CD4-positive, alpha-beta memory T cell (primary cell): Measurements from ENCODE around the gene NCOR2. TPM values are rescaled to one million over a fixed set of nuclear protein-coding genes. Genes with fewer than 3 reads are reported as not detected.

ENCODE experiments used
- CTCF ChIA-PET: fragments of 350-600 bp; sonication (Branson Sonifier 250); formaldehyde crosslinking; loops from one replicate; lab custom pipeline; 2021; ENCODE audit warnings: inconsistent platforms; ENCODE audit not compliant: partially characterized antibody; lab: Charles Lee
- POLR2A ChIA-PET: fragments of 350-600 bp; sonication (Branson Sonifier 250); formaldehyde crosslinking; loops from one replicate; lab custom pipeline; 2021; ENCODE audit not compliant: partially characterized antibody; lab: Charles Lee
- DNase-seq, 5 donors: peaks; one replicate each; pipeline versions ENCODE4 v3.0.0 to v3.0.0-alpha.2; 2020 to 2022; ENCODE audit warnings: mixed read lengths in 1 of 5
- H3K27ac ChIP-seq: one replicate; pipeline ENCODE4 v1.7.0; 2013; ENCODE audit warnings: low read depth, low read length
- H3K27me3 ChIP-seq: 2 replicates; pipeline ENCODE4 v1.7.0; 2013; ENCODE audit warnings: mild to moderate bottlenecking, low read length, moderate library complexity; ENCODE audit not compliant: insufficient read depth
- H3K36me3 ChIP-seq: 2 replicates; pipeline ENCODE4 v1.7.0; 2013; ENCODE audit warnings: mild to moderate bottlenecking, low read length, moderate library complexity; ENCODE audit not compliant: insufficient read depth
- H3K4me1 ChIP-seq: 2 replicates; pipeline ENCODE4 v1.7.0; 2013; ENCODE audit warnings: mild to moderate bottlenecking, low read length, moderate library complexity; ENCODE audit not compliant: insufficient read depth
- H3K4me3 ChIP-seq, 2 donors: one replicate each; pipeline ENCODE4 v1.7.0; 2013; ENCODE audit warnings: low read length in 2 of 2, mild to moderate bottlenecking in 1 of 2
- H3K9me3 ChIP-seq, 2 donors: one replicate each; pipeline ENCODE4 v1.7.0; 2013; ENCODE audit warnings: low read length in 2 of 2, control low read depth in 1 of 2; ENCODE audit not compliant: control insufficient read depth in 1 of 2
- H3K27ac Mint-ChIP-seq, 7 donors: one replicate each; pipeline ENCODE4 v1.8.0; 2020 to 2021; ENCODE audit warnings: mixed read lengths in 7 of 7, mild to moderate bottlenecking in 6 of 7, inconsistent platforms in 3 of 7, moderate library complexity in 3 of 7
- H3K27me3 Mint-ChIP-seq, 2 donors: one replicate each; pipeline ENCODE4 v1.8.0; 2020 to 2021; ENCODE audit warnings: mixed read lengths in 2 of 2
- H3K36me3 Mint-ChIP-seq, 2 donors: one replicate each; pipeline ENCODE4 v1.8.0; 2020 to 2021; ENCODE audit warnings: mixed read lengths in 2 of 2, inconsistent platforms in 1 of 2, mild to moderate bottlenecking in 1 of 2
- H3K4me1 Mint-ChIP-seq, 4 donors: one replicate each; pipeline ENCODE4 v1.8.0; 2020 to 2021; ENCODE audit warnings: mixed read lengths in 4 of 4, mild to moderate bottlenecking in 1 of 4
- H3K4me3 Mint-ChIP-seq, 8 donors: one replicate each; pipeline ENCODE4 v1.8.0; 2020 to 2021; ENCODE audit warnings: mixed read lengths in 8 of 8, mild to moderate bottlenecking in 7 of 8, moderate library complexity in 6 of 8, inconsistent platforms in 3 of 8
- H3K9me3 Mint-ChIP-seq, 8 donors: one replicate each; pipeline ENCODE4 v1.8.0; 2020 to 2021; ENCODE audit warnings: mixed read lengths in 8 of 8, mild to moderate bottlenecking in 5 of 8, inconsistent platforms in 3 of 8, moderate library complexity in 1 of 8
- intact Hi-C: fragments of 100-400 bp; cut with micrococcal nuclease; formaldehyde crosslinking; loops from one replicate; pipeline ENCODE4 v1.15.1; 2023
- polyA plus RNA-seq, 2 donors: library from polyadenylated mRNA; unstranded; fragments of 300-500 nt; fragmentation: Illumina TruSeq; gene quantifications; one replicate each; pipeline ENCODE4 v1.2.3, GENCODE V29; 2021
- total RNA-seq, 2 experiments: library from RNA; stranded (reverse); gene quantifications; one replicate each; pipeline ENCODE4 v1.2.3, GENCODE V29; 2021

The NCOR2 gene
- total and polyA plus RNA-seq, 4 experiments from 2014 or later: 0.37 to 105 (median 54.5) TPM

DNA sequence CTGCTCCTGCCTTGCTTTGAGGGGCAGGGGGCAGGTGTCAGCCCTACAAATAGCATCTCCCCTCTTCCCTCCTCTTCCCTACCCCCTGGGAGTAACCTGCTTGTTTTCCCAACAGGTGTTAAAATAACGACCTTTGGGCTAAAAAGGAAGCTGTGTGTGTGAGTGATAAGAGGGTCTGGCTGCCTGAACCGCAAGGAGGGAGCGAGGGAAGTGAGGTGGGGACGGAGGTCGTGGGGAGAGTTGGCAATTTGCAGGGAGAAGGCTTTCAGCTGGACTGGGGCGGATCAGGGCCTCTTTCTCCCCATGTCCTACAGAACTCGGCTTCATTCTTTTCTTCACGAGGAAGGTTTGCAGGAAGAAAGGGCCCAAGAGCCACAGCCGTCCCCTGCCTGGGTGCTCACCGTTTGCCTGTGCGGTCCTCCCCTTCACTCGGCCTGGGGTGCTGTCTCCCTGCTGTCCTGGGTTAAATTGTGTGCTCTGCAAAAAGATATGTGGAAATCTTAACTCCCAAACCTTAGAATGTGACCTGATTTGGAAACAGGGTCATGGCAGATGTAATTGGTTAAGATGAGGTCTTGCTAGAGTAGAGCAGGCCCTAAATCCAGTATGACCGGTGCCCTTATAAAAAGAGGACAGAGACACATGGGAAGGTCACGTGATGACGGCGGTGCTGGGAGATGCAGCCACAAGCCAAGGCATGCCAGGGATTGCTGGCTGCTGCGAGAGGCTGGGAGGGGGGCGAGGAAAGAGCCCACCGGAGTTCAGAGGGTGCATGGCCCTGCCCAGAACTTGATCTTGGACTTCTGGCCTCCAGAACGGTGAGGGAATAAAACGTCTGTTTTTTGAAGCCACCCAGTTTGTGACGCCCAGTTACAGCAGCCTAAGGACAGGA, 38.7 kb upstream of the NCOR2 start:
- Histone ChIP-seq H3K36me3 (no peaks in the 10 kb centered on the region), H3K4me3 (no peak overlapping the region), H3K27ac (no peak overlapping the region), H3K9me3 (no peaks in the 10 kb centered on the region), H3K27me3 (no peaks in the 10 kb centered on the region), H3K4me1 (peaks cover 32% of the 10 kb centered on the region)
- CTCF ChIA-PET: no interaction called here
- peaks cover 21 to 45% (median 28%) of the 10 kb centered on the region in 4 donors for H3K4me1 Mint-ChIP-seq
- no peaks in the 10 kb centered on the region for H3K27me3 Mint-ChIP-seq
- no peaks in the 10 kb centered on the region for H3K36me3 Mint-ChIP-seq
- DNase-seq: no peak
- intact Hi-C loops: loop anchor here (10.0 kb wide), 1 partner anchor 109 kb away; no protein-coding TSS in a partner anchor
- H3K27ac Mint-ChIP-seq: peak overlapping the region in 1 of 7 donors; percentile 15
- H3K4me3 Mint-ChIP-seq: no peak overlapping the region
- POLR2A ChIA-PET: no interaction called here
- H3K9me3 Mint-ChIP-seq: no peaks in the 10 kb centered on the region

DNA sequence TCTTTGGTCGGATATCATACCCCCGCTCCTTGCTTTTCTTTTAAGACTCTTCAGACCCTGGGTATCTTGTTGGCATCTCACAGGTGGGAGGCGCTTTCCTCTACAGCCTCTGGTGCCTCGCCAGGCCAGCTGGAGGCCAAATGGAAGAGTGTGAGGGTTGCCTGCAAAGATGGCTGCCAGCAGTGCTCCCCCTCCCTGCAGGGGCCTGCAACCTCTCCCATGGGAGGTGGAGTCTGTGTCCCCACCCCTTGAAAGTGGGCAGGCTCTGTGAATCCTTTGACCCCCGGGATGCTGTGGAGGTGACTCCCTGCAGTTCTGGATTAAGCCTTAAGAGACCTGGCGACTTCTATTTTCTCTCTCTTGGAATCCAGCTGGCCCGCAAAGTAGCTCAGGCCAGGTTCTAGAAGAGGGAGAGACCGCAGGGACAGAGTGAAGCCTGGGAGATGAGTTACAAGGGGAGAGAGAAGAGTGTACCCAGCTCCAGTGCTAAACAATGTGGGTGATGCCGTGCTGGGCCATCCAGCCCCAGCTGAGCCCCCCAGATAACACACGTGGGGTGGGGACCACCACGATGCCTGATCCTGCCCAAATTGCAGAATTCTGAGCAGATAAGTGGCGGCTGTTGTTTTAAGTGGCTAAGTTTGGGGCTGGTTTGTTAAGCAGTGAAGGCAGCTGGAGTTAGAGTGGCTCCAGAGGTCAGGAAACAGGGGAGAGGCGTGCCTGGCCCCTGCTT, 37.9 kb upstream of the NCOR2 start:
- DNase-seq: no peak
- Histone ChIP-seq H3K27me3 (no peaks in the 10 kb centered on the region), H3K9me3 (no peaks in the 10 kb centered on the region), H3K36me3 (no peaks in the 10 kb centered on the region), H3K27ac (no peak overlapping the region), H3K4me1 (peaks cover 30% of the 10 kb centered on the region), H3K4me3 (no peak overlapping the region)
- ChIA-PET POLR2A (no interaction called here), CTCF (interaction anchor here (0.5 kb wide), 1 partner anchor 165 kb away, joined by 3 read pairs; no protein-coding TSS in a partner anchor)
- peaks cover 19 to 37% (median 25%) of the 10 kb centered on the region in 4 donors for H3K4me1 Mint-ChIP-seq
- intact Hi-C loops: loop anchor here (10.0 kb wide), 1 partner anchor 109 kb away; no protein-coding TSS in a partner anchor
- H3K36me3 Mint-ChIP-seq: no peaks in the 10 kb centered on the region
- no peak overlapping the region for H3K4me3 Mint-ChIP-seq
- peak overlapping the region in 1 of 7 donors; percentile 42 for H3K27ac Mint-ChIP-seq
- H3K9me3 Mint-ChIP-seq: no peaks in the 10 kb centered on the region
- H3K27me3 Mint-ChIP-seq: no peaks in the 10 kb centered on the region

DNA sequence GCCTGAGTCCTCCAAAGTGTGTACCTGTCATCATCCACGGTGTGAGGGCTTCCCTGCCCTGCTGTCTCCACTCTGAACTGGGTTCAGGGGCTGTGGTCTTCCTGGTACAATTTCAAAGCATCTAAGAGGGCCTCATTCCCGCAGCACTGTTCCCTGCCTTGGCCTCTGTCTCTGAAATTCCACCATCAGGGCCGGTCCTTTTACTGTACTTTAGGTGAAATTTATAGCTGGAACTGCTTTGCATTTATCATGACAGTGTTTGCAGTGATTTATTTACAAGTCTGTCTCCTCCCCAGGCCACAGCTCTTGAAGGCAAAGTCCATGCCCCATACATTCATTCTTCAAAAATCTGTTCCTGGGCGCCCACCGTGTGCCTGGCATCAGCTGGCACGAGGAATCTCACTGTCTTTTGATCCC, 36.9 kb upstream of the NCOR2 start:
- Mint-ChIP-seq H3K4me1 (peaks cover 14 to 29% (median 20%) of the 10 kb centered on the region in 4 donors), H3K9me3 (no peaks in the 10 kb centered on the region), H3K27me3 (no peaks in the 10 kb centered on the region), H3K27ac (no peak overlapping the region), H3K4me3 (no peak overlapping the region), H3K36me3 (peaks cover 0 to 3% of the 10 kb centered on the region in 2 donors)
- Histone ChIP-seq H3K27ac (no peak overlapping the region), H3K27me3 (no peaks in the 10 kb centered on the region), H3K9me3 (no peaks in the 10 kb centered on the region), H3K36me3 (no peaks in the 10 kb centered on the region), H3K4me1 (peaks cover 20% of the 10 kb centered on the region), H3K4me3 (no peak overlapping the region)
- POLR2A ChIA-PET: no interaction called here
- CTCF ChIA-PET: no interaction called here
- DNase-seq: no peak
- intact Hi-C loops: loop anchor here (10.0 kb wide), 1 partner anchor 111 kb away; no protein-coding TSS in a partner anchor

DNA sequence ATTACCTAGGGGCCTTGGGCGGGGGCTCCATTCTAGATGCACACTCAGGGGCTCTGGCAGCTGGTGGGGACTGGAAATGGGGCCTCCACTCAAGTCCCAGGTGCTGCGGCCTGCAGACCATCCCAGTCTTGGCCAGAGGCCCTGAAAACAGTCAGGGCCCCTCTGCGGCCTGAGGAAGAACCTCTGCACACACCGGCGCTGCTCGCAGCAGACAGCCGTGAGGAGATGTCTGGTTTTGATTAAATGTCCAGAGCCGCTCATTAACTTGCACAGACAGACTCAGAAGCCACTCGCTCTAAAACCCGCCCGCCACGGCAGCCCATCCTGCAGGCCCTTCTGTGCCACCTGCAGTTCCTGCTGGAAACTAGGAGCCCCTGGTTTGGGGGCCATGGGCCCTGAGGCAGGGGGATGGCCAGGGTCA, 36.4 kb upstream of the NCOR2 start:
- peaks cover 0 to 2% of the 10 kb centered on the region in 2 donors for H3K27me3 Mint-ChIP-seq
- no peak overlapping the region for H3K27ac Mint-ChIP-seq
- no peaks in the 10 kb centered on the region for H3K27me3 ChIP-seq
- no peak overlapping the region for H3K27ac ChIP-seq
- H3K9me3 ChIP-seq: no peaks in the 10 kb centered on the region
- ChIA-PET CTCF (no interaction called here), POLR2A (no interaction called here)
- peaks cover 16% of the 10 kb centered on the region for H3K4me1 ChIP-seq
- H3K9me3 Mint-ChIP-seq: no peaks in the 10 kb centered on the region
- H3K4me1 Mint-ChIP-seq: peaks cover 13 to 27% (median 16%) of the 10 kb centered on the region in 4 donors
- no peak overlapping the region for H3K4me3 ChIP-seq
- intact Hi-C loops: loop anchor here (10.0 kb wide), 1 partner anchor 111 kb away; no protein-coding TSS in a partner anchor
- DNase-seq: no peak
- H3K36me3 Mint-ChIP-seq: peaks cover 0 to 3% of the 10 kb centered on the region in 2 donors
- H3K36me3 ChIP-seq: no peaks in the 10 kb centered on the region
- H3K4me3 Mint-ChIP-seq: no peak overlapping the region

DNA sequence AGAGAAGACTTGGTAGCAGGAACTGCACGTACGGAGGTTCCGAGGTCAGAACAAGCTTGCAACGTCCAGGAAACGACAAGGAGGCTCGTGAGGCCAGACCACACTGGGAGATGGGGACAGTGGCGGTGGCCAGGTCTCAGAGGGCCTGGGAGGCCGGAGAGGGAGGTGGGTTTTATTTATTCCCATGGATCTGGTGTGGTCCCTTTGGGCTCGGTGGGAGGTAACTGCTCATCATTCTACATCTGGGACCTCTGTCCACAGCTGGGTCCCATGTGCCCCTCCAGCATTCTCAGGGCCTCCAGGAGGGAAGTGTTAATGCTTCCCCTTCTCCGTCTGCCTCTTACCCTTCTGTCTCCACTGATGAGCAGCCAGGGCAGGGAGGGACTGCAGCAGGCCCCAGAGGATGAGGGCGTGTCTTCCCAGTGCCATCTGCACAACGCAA, 35.7 kb upstream of the NCOR2 start:
- DNase-seq: no peak
- ChIA-PET POLR2A (no interaction called here), CTCF (no interaction called here)
- H3K4me3 ChIP-seq: no peak overlapping the region
- Mint-ChIP-seq H3K4me1 (peaks cover 6 to 20% (median 10%) of the 10 kb centered on the region in 4 donors), H3K36me3 (peaks cover 0 to 3% of the 10 kb centered on the region in 2 donors), H3K27me3 (peaks cover 2% of the 10 kb centered on the region in 2 donors), H3K4me3 (no peak overlapping the region), H3K27ac (peak overlapping the region in 1 of 7 donors; percentile 15), H3K9me3 (no peaks in the 10 kb centered on the region)
- peaks cover 8% of the 10 kb centered on the region for H3K4me1 ChIP-seq
- H3K9me3 ChIP-seq: no peaks in the 10 kb centered on the region
- H3K27ac ChIP-seq: no peak overlapping the region
- H3K27me3 ChIP-seq: no peaks in the 10 kb centered on the region
- intact Hi-C loops: loop anchor here (10.0 kb wide), 1 partner anchor 112 kb away; no protein-coding TSS in a partner anchor
- no peaks in the 10 kb centered on the region for H3K36me3 ChIP-seq

DNA sequence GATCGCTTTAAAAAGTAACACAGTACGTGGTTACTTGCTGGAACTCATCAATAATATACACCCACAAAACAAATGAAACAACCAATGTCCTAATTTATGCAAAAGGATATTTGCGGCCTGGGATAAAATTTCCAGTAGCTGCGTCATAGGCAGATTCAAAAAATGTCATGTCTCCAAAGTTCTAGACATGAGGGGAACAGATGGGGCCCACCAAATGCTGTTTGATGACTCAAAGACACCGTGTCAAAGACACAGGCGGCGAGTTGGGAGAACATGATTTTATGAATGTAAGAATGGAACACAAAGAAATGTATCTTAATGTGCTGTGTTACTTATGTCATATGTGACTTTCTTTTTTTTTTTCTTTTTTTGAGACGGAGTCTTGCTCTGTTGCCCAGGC, 34.3 kb upstream of the NCOR2 start:
- intact Hi-C loops: loop anchor here (10.0 kb wide), 1 partner anchor 113 kb away; no protein-coding TSS in a partner anchor
- Histone ChIP-seq H3K4me1 (no peaks in the 10 kb centered on the region), H3K9me3 (no peaks in the 10 kb centered on the region), H3K27ac (no peak overlapping the region), H3K36me3 (no peaks in the 10 kb centered on the region), H3K27me3 (no peaks in the 10 kb centered on the region), H3K4me3 (no peak overlapping the region)
- ChIA-PET CTCF (no interaction called here), POLR2A (no interaction called here)
- DNase-seq: no peak
- Mint-ChIP-seq H3K4me3 (no peak overlapping the region), H3K4me1 (peaks cover 0 to 8% (median 4%) of the 10 kb centered on the region in 4 donors), H3K36me3 (peaks cover 0 to 3% of the 10 kb centered on the region in 2 donors), H3K27ac (no peak overlapping the region), H3K27me3 (peaks cover 2% of the 10 kb centered on the region in 2 donors), H3K9me3 (no peaks in the 10 kb centered on the region)
